B cell (primary cell): ENCODE data around the gene MAB21L4.

Source experiments
- EZH2 ChIP-seq: IDR thresholded peaks from 2 replicates; pipeline ENCODE4 v1.6.1; 2012; ENCODE audit warnings: borderline replicate concordance, low read depth, mild to moderate bottlenecking, moderate library complexity, low read length; ENCODE audit not compliant: insufficient read depth, poor library complexity, severe bottlenecking
- TF ChIP-seq, protein P1 (sequence below): fragments of 200-600 bp; IDR thresholded peaks from one replicate; pipeline ENCODE4 v1.8.0; 2022; ENCODE audit warnings: antibody characterized with exemption, mild to moderate bottlenecking

DNA sequence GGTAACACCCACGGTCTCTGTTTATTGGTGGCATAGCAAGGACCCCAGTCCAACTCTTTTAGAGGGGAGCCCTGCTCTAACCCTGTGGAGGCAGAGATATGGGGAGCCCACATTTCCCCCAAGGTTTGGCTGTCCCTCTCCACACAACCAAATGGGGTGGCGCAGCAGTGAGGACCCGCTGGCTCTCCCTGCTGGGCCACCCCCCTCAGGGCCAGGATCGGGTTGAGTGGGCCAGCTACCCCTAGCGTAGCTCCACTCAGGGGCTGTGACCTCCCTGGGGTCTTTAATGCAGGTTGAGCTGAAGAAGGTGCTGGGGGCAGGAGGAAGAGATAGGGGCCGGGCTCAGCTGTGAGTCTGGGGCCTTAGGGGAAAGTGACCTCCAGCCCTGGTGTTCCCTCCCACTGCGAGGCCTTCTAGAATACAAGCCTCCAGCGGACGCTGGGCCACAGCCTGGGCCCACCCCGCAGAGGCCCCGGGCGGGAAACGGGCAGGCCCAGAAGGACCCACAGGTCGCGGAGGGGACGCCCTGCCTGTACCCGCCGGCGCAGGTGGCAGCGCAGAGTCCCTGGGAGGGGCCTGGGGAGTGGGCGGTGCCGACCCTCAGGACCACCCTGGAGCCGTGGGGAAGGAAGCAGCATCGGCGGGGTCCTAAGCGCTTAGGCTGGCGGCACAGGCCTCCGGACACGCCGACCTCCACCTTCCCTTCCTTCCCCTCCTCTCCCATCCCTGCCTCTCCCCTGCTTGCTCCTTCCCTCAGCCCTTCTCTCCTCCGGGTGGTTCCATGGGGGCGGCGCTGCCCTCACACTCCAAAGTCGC lies 19.8 kb upstream of the MAB21L4 start:
- TF ChIP-seq, protein P1, sequence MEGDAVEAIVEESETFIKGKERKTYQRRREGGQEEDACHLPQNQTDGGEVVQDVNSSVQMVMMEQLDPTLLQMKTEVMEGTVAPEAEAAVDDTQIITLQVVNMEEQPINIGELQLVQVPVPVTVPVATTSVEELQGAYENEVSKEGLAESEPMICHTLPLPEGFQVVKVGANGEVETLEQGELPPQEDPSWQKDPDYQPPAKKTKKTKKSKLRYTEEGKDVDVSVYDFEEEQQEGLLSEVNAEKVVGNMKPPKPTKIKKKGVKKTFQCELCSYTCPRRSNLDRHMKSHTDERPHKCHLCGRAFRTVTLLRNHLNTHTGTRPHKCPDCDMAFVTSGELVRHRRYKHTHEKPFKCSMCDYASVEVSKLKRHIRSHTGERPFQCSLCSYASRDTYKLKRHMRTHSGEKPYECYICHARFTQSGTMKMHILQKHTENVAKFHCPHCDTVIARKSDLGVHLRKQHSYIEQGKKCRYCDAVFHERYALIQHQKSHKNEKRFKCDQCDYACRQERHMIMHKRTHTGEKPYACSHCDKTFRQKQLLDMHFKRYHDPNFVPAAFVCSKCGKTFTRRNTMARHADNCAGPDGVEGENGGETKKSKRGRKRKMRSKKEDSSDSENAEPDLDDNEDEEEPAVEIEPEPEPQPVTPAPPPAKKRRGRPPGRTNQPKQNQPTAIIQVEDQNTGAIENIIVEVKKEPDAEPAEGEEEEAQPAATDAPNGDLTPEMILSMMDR = no peak
- no peak for TF ChIP-seq EZH2
